Cardiac muscle cell (in vitro differentiated cells and primary cell): ENCODE data around the gene SLC29A3. TPM values are rescaled to one million over a fixed set of nuclear protein-coding genes. Genes with fewer than 3 reads are reported as not detected.

Experiments
- DNase-seq, 2 donors: peaks; one replicate each; pipeline versions ENCODE4 v3.0.0 to v3.0.0-alpha.2; 2010 to 2017; ENCODE audit warnings: low read depth in 1 of 2, low spot score in 1 of 2
- H3K27ac ChIP-seq: fragments of 200-600 bp; sonication (generic); 2 replicates; pipeline ENCODE4 v1.5.1; 2016
- H3K27me3 ChIP-seq: fragments of 200-600 bp; sonication (generic); 2 replicates; pipeline ENCODE4 v1.6.0; 2016; ENCODE audit warnings: control low read depth
- H3K36me3 ChIP-seq: fragments of 200-600 bp; sonication (generic); 2 replicates; pipeline ENCODE4 v1.5.1; 2016; ENCODE audit warnings: control low read depth
- H3K4me1 ChIP-seq: fragments of 200-600 bp; sonication (generic); 2 replicates; pipeline ENCODE4 v1.8.1; 2017; ENCODE audit warnings: low read depth, mild to moderate bottlenecking, mixed run types
- H3K4me3 ChIP-seq: fragments of 200-600 bp; sonication (generic); 2 replicates; pipeline ENCODE4 v1.5.1; 2016; ENCODE audit warnings: mild to moderate bottlenecking
- H3K9me3 ChIP-seq: fragments of 200-600 bp; sonication (generic); 2 replicates; pipeline ENCODE4 v1.5.1; 2017; ENCODE audit warnings: low read depth, mild to moderate bottlenecking, control low read depth
- CTCF ChIP-seq: IDR thresholded peaks from 2 replicates; pipeline ENCODE4 v1.5.1; 2012; ENCODE audit warnings: low read depth, mild to moderate bottlenecking, low read length
- polyA plus RNA-seq: library from polyadenylated mRNA; unstranded; fragments of >200 nt; fragmentation: Nextera tagmentation; extraction: Ambion mirVana; gene quantifications from 2 replicates; pipeline ENCODE4 v1.2.1, GENCODE V29; 2016
- total RNA-seq: library from RNA; depleted of rRNA; stranded (reverse); fragments of >200 nt; gene quantifications from 2 replicates; pipeline ENCODE4 v1.2.3, GENCODE V29; 2016

SLC29A3 gene
- total and polyA plus RNA-seq, 2 experiments from 2014 or later: 3.5 to 4.0 TPM

DNA sequence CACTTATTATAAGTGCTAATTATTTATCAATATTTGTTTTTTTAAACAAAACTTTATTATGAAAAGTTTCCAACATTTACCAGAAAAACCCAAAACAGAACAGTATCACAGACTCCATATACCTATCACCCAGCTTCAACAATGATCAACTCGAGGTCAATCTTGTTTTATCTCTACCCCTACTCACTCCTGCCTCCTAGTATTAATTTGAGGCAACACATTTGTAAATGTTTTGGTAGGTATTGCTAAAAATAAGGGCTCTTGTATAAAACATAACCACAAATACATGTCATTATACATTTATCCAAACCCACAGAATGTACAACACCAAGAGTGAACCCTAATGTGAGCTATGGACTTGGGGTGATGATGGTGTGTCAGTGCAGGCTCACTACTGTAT is 61.8 kb downstream of the SLC29A3 start:
- Histone ChIP-seq H3K27me3 (no peaks in the 10 kb centered on the region), H3K9me3 (no peaks in the 10 kb centered on the region), H3K4me3 (no peak overlapping the region), H3K36me3 (no peaks in the 10 kb centered on the region), H3K27ac (no peak overlapping the region), H3K4me1 (no peaks in the 10 kb centered on the region)
- DNase-seq: no peak
- no peak for TF ChIP-seq CTCF

GRCh38 chr10:71381611-71382010 is 62.6 kb downstream of the SLC29A3 start:
- Histone ChIP-seq H3K9me3 (no peaks in the 10 kb centered on the region), H3K36me3 (no peaks in the 10 kb centered on the region), H3K27ac (no peak overlapping the region), H3K4me3 (no peak overlapping the region), H3K4me1 (no peaks in the 10 kb centered on the region), H3K27me3 (no peaks in the 10 kb centered on the region)
- TF ChIP-seq CTCF: no peak
- no peak for DNase-seq

GRCh38 chr10:71382028-71382427 is 63.0 kb downstream of the SLC29A3 start:
- H3K27me3 ChIP-seq: no peaks in the 10 kb centered on the region
- H3K4me1 ChIP-seq: no peaks in the 10 kb centered on the region
- TF ChIP-seq CTCF: no peak
- H3K27ac ChIP-seq: no peak overlapping the region
- H3K9me3 ChIP-seq: no peaks in the 10 kb centered on the region
- H3K4me3 ChIP-seq: no peak overlapping the region
- no peak for DNase-seq
- no peaks in the 10 kb centered on the region for H3K36me3 ChIP-seq

DNA sequence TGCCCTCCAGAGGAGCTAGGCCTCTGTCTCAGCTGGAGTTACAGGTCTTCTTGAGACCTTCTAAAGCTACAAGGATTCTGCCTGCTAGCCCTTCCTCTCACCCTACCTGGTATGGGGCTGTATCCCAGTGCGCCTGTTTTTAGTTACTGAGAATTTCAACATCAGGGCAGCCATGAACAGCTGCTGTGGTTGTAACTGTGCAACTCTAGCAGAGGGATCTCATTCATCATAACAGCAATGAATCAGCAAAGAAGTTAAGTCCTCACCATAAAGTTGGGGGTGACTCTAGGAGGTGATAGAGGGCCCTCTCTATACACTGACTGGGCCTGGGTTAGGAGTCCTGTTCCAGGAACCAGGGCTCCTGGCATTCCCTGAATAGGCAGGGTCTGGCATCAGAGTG is 63.7 kb downstream of the SLC29A3 start:
- no peak for DNase-seq
- no peak overlapping the region for H3K4me3 ChIP-seq
- H3K27me3 ChIP-seq: peaks cover under 1% of the 10 kb centered on the region
- no peaks in the 10 kb centered on the region for H3K9me3 ChIP-seq
- TF ChIP-seq CTCF: no peak
- H3K36me3 ChIP-seq: no peaks in the 10 kb centered on the region
- no peak overlapping the region for H3K27ac ChIP-seq
- H3K4me1 ChIP-seq: no peaks in the 10 kb centered on the region

DNA sequence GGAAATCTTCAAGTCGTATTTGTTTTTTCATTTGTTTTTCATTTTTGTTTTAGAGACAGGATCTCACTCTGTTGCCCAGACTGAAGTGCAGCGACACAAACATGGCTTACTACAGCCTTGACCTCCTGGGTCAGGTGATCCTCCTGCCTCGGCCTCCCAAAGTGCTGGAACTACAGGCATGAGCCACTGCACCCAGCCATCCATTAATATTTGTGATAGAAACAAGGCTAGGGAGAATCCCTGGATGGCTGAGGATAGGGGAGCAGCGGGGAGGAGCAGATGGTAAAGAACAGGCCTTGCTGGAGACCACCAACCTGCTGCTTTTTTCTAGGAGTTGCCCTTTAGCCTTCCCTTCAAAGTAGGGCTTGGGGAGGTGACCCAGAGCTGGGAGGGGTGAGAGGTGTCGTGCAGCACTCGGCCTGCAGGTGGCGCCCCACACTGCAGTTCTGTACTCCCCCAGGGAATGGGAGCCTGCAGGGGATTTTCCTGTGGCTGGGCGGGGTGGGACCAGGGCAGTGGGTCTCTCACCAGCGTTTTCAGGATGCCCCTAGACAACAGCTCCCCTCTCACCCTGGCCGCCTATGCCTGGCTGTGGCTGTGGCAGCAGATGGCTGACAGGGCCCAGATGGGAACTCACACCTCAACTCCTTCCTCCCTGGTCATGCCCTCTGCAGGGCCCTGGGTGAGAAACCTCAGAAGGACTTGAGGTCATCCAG is 65.1 kb downstream of the SLC29A3 start:
- H3K9me3 ChIP-seq: no peaks in the 10 kb centered on the region
- no peaks in the 10 kb centered on the region for H3K36me3 ChIP-seq
- no peak overlapping the region for H3K4me3 ChIP-seq
- peak; percentile 57 to 78 for DNase-seq
- H3K27ac ChIP-seq: no peak overlapping the region
- H3K4me1 ChIP-seq: no peaks in the 10 kb centered on the region
- TF ChIP-seq CTCF: peak; percentile 93
- H3K27me3 ChIP-seq: peaks cover 9% of the 10 kb centered on the region

- H3K27me3 ChIP-seq: peaks cover 21% of the 10 kb centered on the region
- H3K27ac ChIP-seq: no peak overlapping the region
- TF ChIP-seq CTCF: no peak
Observed at GRCh38 chr10:71388171-71388570, 69.1 kb downstream of the SLC29A3 start.

More at GRCh38 chr10:71388171-71388570, 69.1 kb downstream of the SLC29A3 start:
- Histone ChIP-seq H3K36me3 (no peaks in the 10 kb centered on the region), H3K4me3 (no peak overlapping the region), H3K4me1 (peaks cover 4% of the 10 kb centered on the region), H3K9me3 (no peaks in the 10 kb centered on the region)
- DNase-seq: no peak
